Activated naive CD4-positive, alpha-beta T cell treated with anti-CD3 and anti-CD28 coated beads, Interleukin-2, amount 50 U/mL, for 16 hours (primary cell): Measurements from ENCODE around the gene HS6ST2.

Experiments used
- DNase-seq: peaks from one replicate; pipeline ENCODE4 v3.0.0-alpha.2; 2020

The HS6ST2 gene

DNA sequence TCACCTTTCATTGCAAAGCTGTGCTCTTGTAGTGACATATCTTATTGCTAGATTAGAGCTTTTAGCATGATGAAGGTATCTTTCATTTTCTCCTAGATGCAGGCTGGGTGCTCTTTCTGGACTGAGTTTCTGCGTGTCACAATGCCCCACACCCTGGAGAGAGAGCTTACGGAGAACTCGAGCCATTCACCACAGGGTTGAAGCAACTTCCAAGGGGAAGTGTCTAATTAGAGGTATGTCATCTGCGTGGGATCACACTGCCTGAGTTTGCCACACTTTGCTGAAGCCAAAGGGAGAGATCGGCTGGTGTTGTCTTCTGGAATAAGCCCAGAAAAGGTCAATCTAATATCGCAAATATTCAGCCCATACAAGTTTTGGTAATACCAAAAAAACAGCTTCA is 290.3 kb downstream of the HS6ST2 start:
- DNase-seq = no peak

DNA sequence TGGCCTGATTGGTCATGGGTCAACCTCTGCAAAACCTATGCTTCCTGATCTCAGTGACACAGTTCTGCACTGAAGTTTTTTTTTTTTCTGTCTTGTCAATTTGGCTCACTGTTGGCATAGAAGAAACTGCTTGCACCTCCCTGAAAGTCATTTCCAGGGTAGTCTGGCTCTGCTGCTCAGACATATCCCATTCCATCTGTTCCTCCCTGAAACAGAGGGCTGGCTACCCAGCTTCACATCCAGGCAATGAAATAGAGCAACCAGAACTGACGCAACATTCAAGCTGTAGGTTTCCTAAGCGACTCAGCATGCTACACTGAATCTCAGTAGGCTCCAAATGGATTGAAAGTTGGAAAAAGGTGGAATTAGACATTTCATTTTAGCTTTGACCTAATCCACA is 292.8 kb downstream of the HS6ST2 start:
- no peak for DNase-seq

DNA sequence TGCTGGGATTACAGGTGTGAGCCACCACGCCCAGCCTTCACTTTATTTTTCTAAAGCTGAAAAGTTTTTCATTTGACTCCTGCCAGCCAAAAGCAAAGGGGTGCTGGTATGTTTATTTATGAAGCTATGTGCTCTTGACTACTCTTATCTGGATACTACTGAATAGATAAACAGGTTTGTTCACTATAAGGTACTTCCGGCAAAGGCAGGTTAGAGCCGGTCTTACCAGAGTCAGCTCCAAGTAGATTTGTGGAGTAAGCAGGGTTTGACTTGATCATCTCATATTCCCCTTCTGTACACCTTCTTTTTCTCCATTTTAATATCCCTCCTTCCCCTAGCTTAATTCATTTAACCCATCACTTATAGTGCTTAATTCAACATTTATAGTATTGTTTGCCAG is 294.2 kb downstream of the HS6ST2 start:
- no peak for DNase-seq

DNA sequence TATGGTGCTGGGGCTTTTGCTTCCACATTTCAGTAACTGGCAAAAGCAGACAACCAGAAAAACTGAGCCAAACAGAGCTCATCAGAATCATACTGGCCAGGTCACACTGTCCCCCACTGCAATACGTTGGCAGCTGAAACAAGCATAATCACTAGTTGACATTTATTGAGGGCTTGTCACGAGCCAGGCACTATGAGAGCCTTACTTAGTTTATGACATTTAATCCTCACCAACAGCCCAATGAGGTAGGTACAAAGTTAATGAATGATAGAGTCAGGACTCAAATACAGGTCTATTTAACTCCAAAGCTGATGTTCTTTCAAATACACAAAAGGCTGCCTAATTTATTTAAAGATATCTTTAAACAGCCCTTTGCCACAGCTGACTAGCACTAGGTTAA is 295.6 kb downstream of the HS6ST2 start:
- no peak for DNase-seq

GRCh38 chrX:132657876-132658275 is 300.6 kb downstream of the HS6ST2 start:
- DNase-seq = no peak

DNA sequence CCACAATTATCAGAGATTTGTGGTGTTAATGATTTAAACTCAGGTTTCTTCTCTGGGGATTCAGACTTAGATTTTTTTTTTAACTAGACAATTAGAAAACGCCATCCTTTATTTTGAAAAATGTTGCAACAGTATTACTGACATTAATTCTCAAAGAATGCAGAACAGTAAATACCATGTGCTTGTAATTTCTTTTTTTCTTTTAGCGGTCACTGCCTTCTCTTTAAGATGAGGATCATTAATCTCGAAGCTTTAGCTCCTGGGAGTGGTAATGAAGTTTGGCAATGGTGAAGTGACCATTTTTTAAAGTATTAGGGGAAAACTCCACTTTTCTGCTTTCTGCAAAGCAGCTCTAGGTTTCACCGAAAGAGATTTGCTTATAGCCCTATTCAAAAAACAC is 305.6 kb downstream of the HS6ST2 start:
- DNase-seq = no peak

GRCh38 chrX:132651421-132652086 is 306.9 kb downstream of the HS6ST2 start:
- no peak for DNase-seq

DNA sequence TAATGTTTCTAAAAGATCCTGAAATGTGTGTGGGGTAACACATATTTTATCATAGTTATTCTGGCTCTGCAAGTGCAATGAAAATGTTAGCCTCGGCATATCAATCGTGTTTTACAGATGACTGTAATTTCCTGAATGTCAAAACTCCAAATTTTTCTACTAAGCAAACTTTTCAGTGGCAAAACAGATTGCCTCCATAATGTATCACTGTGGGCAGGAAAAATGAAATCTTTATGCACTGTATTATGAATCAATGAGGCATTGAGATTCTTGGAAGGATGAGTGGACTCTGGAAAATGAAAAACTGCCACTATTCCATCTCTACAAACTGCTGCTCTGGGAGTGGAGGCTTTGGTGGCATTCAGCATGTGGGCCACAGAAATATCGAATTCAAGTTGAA is 309.5 kb downstream of the HS6ST2 start:
- no peak for DNase-seq

GRCh38 chrX:132639446-132639845 is 319.0 kb downstream of the HS6ST2 start:
- no peak for DNase-seq

GRCh38 chrX:132638313-132638712 is 320.1 kb downstream of the HS6ST2 start:
- no peak for DNase-seq

- no peak for DNase-seq
Measured at GRCh38 chrX:132636080-132636479, 322.3 kb downstream of the HS6ST2 start.

DNA sequence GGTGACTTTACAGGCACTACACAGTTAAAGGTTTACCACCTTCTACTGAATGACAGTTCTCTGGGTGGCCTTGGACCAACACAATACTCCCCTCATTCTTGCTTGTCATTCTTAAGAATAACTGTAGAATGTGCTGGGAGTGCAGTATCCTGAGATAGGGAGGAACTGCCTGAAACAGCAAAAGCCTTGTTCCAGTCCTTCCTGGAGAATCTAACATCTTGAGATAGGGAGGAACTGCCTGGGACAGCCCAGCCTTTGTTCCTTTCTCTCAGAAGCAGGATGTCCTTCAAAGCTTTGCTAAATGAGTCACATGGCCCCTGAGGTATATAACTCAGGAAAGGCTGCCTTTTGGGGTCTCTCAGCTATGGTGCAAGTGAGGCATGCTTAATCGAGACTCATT is 323.9 kb downstream of the HS6ST2 start:
- no peak for DNase-seq

DNA sequence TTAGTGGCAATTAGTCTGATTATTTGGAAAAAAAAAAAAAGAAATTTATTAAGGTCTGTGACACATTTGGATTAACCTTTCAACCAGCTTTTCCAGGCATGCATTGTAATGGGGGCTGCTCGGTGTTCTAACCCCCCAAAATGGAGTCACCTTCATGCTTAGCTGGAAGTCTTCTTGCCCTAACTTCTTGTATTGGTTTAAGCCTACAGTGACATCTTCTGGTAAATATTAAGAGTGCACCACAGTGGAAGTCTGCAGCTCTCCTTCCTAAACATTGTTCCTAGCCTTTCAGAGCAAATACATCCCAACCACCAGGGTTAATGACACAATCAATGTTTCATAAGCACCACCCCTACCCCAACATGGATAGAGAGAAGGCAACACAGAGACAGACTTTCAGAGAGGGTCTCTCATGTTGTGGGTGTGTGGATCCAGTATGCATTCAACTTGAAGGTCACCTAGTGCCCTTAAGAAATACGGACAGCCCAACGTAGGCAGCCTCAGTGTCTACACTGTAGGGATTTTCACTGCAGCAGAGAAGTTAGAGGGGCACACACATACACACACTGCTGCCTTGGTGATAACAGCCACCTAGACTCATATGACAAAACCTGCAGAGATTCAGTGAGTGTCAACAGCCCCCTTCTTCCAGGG is 326.7 kb downstream of the HS6ST2 start:
- DNase-seq = no peak

DNA sequence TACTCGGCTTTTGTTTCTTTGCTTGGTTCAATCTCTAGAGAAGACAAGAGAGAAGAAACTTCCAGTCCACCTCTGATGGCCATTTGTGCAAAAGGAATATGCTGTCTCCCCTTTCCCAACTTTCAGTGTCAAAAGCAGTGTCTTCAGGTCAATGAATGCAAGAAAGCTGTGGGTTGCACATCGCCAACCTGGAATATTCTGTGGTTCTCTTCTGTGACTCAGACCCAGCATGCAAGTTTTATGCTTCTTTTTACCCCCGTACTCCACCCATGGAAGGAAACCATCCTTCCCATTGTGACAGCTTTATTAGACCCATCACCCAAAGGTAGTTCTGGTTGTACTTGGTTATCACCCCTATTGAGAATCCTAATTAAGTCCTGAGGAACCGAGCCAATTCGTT is 334.0 kb downstream of the HS6ST2 start:
- no peak for DNase-seq

DNA sequence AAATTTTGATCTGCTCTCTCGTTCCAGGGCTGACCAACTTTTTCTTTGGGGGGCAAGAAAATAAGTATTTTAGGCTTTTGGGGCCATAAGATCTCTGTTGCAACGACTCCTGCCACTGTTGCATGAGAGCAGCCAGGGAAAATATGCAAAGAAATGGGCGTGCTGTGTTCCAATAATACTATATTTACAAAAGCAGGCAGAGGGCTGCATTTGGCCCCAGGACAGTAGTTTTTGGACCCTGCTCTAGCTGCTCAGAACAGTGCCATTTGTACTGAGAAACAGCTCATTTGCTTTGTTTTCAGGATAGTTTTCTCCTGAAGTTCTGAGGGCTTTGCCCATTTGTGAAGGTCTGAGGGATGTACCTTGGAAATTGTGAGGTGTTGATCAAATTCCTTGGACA is 334.5 kb downstream of the HS6ST2 start:
- DNase-seq = no peak

- no peak for DNase-seq
Measured at GRCh38 chrX:132623300-132623699, 335.1 kb downstream of the HS6ST2 start.

DNA sequence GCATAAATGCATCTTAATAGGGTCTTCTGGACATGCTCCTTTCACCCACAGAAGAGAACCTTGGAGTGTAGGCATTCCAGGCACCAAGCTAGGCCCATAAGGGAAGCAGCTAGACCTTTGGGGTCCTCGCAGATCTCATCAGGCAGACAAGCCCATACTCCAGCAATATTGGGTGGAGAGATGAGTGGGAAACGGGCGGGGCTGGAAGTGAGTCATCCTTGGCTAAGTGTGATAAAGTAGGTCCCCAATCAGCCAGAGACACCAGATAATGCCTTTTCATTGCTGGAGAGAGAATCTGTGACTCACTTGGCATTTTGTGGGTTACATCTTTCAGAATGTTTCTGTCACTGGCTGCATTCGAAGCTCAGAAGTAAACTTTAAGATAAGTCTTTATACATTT is 336.3 kb downstream of the HS6ST2 start:
- peak; percentile 51 for DNase-seq

DNA sequence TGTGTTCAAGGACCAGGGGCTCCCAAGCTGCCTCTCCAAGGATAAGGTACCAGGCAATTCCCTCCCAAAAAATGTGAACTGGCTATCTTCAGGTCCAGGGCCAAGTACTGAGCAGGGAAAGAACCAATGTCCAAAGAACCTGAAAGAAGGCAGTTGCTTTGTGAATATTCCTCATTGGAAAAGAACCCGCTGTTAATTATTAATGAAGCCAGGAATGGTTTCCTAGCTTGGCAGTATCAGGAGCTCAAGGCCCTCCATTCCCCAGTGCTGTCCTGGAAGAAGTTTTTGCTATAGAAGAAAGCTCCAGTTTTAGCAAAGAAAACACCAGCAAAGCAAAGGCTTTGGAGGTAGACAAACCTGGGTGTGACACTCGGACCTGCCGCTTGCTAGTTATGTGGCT is 339.6 kb downstream of the HS6ST2 start:
- no peak for DNase-seq

DNA sequence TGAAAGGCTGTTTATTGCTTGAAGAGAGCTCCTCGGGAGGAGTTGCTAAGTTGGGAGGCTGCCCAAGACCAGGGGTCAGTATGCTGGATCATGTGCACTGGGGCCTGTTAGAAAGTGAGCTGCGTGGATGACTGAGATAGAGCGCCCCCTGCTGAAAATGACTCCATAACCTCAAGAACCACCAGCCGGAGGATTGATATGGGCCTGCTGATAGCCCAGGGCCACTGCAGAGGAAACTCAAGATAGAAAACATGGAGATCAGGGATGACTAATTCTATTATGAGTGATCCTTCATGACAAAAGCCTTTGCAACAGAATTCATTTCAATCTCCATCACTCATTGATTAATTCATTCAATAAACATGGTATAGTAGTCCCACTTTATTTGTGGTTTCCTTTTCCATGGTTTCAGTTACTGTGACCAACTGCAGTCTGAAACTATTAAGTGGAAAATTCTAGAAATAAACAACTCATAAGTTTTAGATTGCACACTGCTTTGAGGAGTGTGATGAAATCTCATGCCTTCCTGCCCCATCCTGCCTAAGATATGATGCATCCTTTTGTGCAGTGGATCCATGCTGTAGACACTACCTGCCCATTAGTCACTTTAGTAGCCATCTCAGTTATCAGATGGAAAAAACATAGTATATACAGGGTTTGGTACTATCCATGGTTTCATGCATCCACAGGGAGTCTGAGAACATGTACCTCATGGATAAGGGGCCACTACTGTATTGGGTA is 342.9 kb downstream of the HS6ST2 start:
- peak; percentile 21 for DNase-seq

GRCh38 chrX:132614297-132614696 is 344.1 kb downstream of the HS6ST2 start:
- no peak for DNase-seq

DNA sequence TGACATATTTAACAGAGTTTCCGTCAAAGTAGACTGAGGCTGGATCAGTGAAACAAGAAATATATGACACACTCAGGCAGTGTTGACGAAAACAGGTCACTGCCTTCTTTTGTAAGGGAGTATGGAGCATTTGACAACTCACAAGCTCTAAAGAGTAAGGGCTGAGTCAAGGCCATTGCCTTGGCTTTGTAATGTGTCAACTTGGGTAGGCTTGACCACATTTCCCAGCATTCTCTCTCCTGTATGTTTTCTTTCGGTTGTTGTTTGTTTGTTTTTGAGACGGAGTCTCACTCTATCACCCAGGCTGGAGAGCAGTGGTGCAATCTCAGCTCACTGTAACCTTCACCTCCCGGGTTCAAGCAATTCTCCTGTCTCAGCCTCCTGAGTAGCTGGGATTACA is 344.6 kb downstream of the HS6ST2 start:
- DNase-seq = no peak

DNA sequence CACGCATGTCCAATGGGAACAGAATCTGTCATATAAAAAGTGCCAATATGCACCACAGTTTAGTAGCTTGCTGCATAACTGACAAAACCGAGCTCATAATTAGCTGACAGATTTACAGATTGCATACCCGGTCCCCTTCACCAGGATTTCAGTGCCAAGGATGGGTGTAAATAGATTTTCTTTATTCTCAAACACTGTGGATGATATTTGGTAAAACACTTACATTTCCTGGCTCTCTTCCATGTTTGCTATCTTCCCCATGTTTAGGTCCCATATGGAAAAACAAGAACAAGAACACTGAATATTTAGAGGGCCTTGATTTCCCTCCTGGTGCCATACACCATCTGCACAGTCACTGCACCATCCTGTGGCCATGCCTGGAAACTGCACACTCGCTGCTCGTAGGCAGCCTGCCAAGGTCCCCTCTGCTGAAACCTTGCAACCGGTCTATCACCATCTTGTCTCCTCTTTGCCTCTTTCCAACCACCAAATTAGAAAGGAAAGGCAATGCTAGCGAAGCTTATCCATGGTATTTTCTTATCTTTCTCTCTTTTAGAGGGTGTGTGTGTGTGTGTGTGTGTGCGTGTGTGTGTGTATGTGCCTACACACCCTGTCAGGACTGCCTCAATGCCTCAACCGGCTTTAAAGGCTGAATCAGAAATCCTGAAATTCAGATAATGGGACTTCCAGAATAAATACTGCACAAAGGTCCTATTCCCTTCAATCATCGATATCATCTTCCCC is 345.4 kb downstream of the HS6ST2 start:
- DNase-seq = peak; percentile 43

DNA sequence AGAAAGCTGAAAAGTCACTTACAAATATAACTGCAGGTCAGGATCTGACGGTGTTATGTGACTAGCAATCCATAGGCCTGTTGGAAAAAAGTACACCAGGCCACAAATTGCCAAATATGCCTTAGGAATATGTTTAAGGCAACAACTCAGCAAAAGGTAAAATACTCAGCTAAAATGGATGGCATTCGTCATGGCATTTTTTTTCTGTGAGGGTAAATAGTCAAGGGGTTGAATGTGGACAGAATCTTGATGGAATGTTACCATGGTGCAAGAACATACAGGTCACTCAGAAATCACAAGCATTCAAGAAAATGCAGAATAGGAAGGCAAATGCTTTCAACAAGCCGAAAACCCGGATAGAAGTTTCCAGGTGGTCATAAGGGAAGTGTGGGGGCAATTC is 347.9 kb downstream of the HS6ST2 start:
- no peak for DNase-seq
